Measurements from ENCODE around the gene GALNT9.
"Not testable (repeated sequence)": the region's sequence is repeated elsewhere in the genome, so short reads cannot be mapped to it uniquely, and the experiment has no call there.

GALNT9 gene

GRCh38 chr12:132313182-132313581 lies 16.2 kb downstream of the GALNT9 start:
- DNase-seq (ENCODE audit: low read depth, low spot score), result no peak

- DNase-seq (ENCODE audit: low read depth, low spot score), result no peak
Measured at GRCh38 chr12:132312516-132312915, 16.9 kb downstream of the GALNT9 start.

GRCh38 chr12:132311201-132311915 lies 18.0 kb downstream of the GALNT9 start:
- no peak for DNase-seq (ENCODE audit: low read depth, low spot score)

GRCh38 chr12:132310181-132311040 lies 19.0 kb downstream of the GALNT9 start:
- no peak for DNase-seq (ENCODE audit: low read depth, low spot score)

GRCh38 chr12:132309596-132310086 lies 19.7 kb downstream of the GALNT9 start:
- DNase-seq (ENCODE audit: low read depth, low spot score), result no peak

- DNase-seq (ENCODE audit: low read depth, low spot score), result no peak
Measured at GRCh38 chr12:132308853-132309595, 20.4 kb downstream of the GALNT9 start.

GRCh38 chr12:132307976-132308852 lies 21.2 kb downstream of the GALNT9 start:
- DNase-seq (ENCODE audit: low read depth, low spot score), result no peak

- DNase-seq (ENCODE audit: low read depth, low spot score), result no peak
Measured at GRCh38 chr12:132306885-132307191, 22.6 kb downstream of the GALNT9 start.

- DNase-seq (ENCODE audit: low read depth, low spot score), result no peak
Measured at GRCh38 chr12:132305991-132306884, 23.2 kb downstream of the GALNT9 start.

- no peak for DNase-seq (ENCODE audit: low read depth, low spot score)
Measured at GRCh38 chr12:132305560-132305966, 23.8 kb downstream of the GALNT9 start.

GRCh38 chr12:132304866-132305265 lies 24.5 kb downstream of the GALNT9 start:
- not testable (repeated sequence) for DNase-seq (ENCODE audit: low read depth, low spot score)

GRCh38 chr12:132303853-132304373 lies 25.5 kb downstream of the GALNT9 start:
- DNase-seq (ENCODE audit: low read depth, low spot score), result not testable (repeated sequence)

GRCh38 chr12:132302466-132303358 lies 26.7 kb downstream of the GALNT9 start:
- DNase-seq (ENCODE audit: low read depth, low spot score), result no peak

GRCh38 chr12:132300789-132301722 lies 28.3 kb downstream of the GALNT9 start:
- DNase-seq (ENCODE audit: low read depth, low spot score), result no peak

- DNase-seq (ENCODE audit: low read depth, low spot score), result no peak
Measured at GRCh38 chr12:132296063-132296462, 33.3 kb downstream of the GALNT9 start.

- DNase-seq (ENCODE audit: low read depth, low spot score), result not testable (repeated sequence)
Measured at GRCh38 chr12:132295561-132295960, 33.8 kb downstream of the GALNT9 start.

GRCh38 chr12:132295101-132295526 lies 34.3 kb downstream of the GALNT9 start:
- no peak for DNase-seq (ENCODE audit: low read depth, low spot score)
